ENCODE data around the gene SUN5. TPM values are rescaled to one million over a fixed set of nuclear protein-coding genes. Genes with fewer than 3 reads are reported as not detected.

Gene SUN5
- total RNA-seq, 1 experiment from 2014 or later = not detected

DNA sequence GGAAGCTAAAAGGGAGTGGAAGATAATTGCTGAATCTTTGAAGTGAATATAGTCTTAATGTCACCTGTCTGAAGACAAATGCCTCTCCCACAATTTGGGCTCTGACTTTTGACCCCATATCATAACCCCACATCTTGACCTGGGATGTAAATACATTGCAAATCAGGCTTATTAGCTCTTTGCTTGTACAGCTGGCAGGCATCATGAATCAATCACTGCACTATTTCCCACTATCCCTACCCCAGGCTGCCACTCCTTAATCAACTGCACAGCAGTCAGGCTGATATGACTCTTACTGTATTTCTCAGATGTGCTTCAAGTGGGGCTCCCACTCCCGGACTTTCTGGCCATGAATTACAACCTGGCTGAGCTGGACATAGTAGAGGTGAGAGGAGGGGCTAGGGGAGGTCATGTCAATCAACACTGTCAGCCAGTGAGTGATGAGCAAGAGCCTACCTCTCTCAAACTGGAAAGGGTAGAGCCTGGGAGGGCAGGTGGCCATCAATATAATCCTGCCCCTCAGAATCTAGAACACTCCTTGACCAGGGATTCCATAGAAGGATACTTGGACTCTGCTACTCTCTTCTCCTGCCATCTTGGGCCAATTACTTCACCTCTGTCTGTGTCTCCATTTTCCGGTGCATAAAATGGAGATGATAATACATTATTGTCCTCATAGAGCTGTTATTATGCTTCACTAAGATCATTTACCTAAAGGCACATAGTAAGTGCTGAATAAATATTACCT lies 38.9 kb upstream of the SUN5 start:
- no peak overlapping the region for H3K4me3 Mint-ChIP-seq (ENCODE audit: unreplicated experiment)
- H3K36me3 ChIP-seq (ENCODE audit: control insufficient read depth, insufficient read depth, low read length) = no peaks in the 10 kb centered on the region
- ChIA-PET CTCF (no interaction called here), POLR2A (no interaction called here)
- H3K9me3 Mint-ChIP-seq (ENCODE audit: unreplicated experiment) = peaks cover 34% of the 10 kb centered on the region
- no TSS peak for BruUV-seq (replicated peaks)
- H3K27me3 Mint-ChIP-seq (ENCODE audit: insufficient read depth, unreplicated experiment) = peaks cover 8% of the 10 kb centered on the region
- TF ChIP-seq CTCF (IDR thresholded peaks at IDR 0.05; ENCODE audit: insufficient read depth in 1 of 2, low read depth in 1 of 2, low read length in 1 of 2, severe bottlenecking in 1 of 2, unreplicated experiment in 1 of 2) = no peak
- intact Hi-C loops (cut with micrococcal nuclease; ENCODE audit: unreplicated experiment) = no loop called here
- peaks cover 33% of the 10 kb centered on the region for H3K9me3 ChIP-seq
- H3K27ac Mint-ChIP-seq (ENCODE audit: unreplicated experiment) = no peak overlapping the region
- H3K4me1 ChIP-seq = no peaks in the 10 kb centered on the region
- no peaks in the 10 kb centered on the region for H3K27me3 ChIP-seq (replicated peaks; ENCODE audit: control insufficient read depth, insufficient read depth, low read length)
- DNase-seq = no peak
- H3K36me3 Mint-ChIP-seq (ENCODE audit: insufficient read depth, unreplicated experiment) = no peaks in the 10 kb centered on the region
- no peak overlapping the region for H3K4me3 ChIP-seq (ENCODE audit: low read depth, low read length)
- H3K4me1 Mint-ChIP-seq (ENCODE audit: low read depth, unreplicated experiment) = no peaks in the 10 kb centered on the region

DNA sequence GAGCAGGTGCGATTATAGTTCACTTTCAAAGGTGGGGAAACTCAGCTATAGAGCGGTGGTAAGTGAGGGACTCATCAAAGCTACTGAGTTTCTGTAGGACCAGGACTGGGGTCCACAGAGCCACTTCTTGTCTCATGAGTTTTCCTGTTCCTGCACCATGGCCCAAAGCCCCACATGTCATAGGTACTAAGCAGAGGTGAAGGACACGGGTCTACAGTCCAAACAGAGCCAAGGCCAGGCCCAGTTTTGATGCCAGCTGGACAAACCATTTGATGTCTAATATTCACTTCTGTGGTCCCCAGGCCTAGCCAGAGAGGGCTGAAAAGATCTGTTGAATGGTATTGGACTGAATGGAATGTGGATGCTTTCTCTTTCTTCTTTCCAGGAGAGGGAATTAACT lies 38.2 kb upstream of the SUN5 start:
- CTCF ChIA-PET = no interaction called here
- peaks cover 31% of the 10 kb centered on the region for H3K9me3 ChIP-seq
- H3K4me1 Mint-ChIP-seq (ENCODE audit: low read depth, unreplicated experiment) = no peaks in the 10 kb centered on the region
- no peak overlapping the region for H3K4me3 ChIP-seq (ENCODE audit: low read depth, low read length)
- intact Hi-C loops (cut with micrococcal nuclease; ENCODE audit: unreplicated experiment) = no loop called here
- H3K27ac Mint-ChIP-seq (ENCODE audit: unreplicated experiment) = no peak overlapping the region
- H3K27me3 ChIP-seq (replicated peaks; ENCODE audit: control insufficient read depth, insufficient read depth, low read length) = no peaks in the 10 kb centered on the region
- H3K4me1 ChIP-seq = no peaks in the 10 kb centered on the region
- no TSS peak for BruUV-seq (replicated peaks)
- H3K36me3 Mint-ChIP-seq (ENCODE audit: insufficient read depth, unreplicated experiment) = no peaks in the 10 kb centered on the region
- no peak for DNase-seq
- H3K9me3 Mint-ChIP-seq (ENCODE audit: unreplicated experiment) = peaks cover 34% of the 10 kb centered on the region
- no peak for TF ChIP-seq CTCF (IDR thresholded peaks at IDR 0.05; ENCODE audit: insufficient read depth in 1 of 2, low read depth in 1 of 2, low read length in 1 of 2, severe bottlenecking in 1 of 2, unreplicated experiment in 1 of 2)
- H3K4me3 Mint-ChIP-seq (ENCODE audit: unreplicated experiment) = no peak overlapping the region
- POLR2A ChIA-PET = no interaction called here
- H3K36me3 ChIP-seq (ENCODE audit: control insufficient read depth, insufficient read depth, low read length) = no peaks in the 10 kb centered on the region
- peaks cover 14% of the 10 kb centered on the region for H3K27me3 Mint-ChIP-seq (ENCODE audit: insufficient read depth, unreplicated experiment)

GRCh38 chr20:33038243-33038642 lies 34.0 kb upstream of the SUN5 start:
- Histone ChIP-seq H3K27me3 (replicated peaks; ENCODE audit: control insufficient read depth, insufficient read depth, low read length) (no peaks in the 10 kb centered on the region), H3K36me3 (ENCODE audit: control insufficient read depth, insufficient read depth, low read length) (no peaks in the 10 kb centered on the region), H3K9me3 (peaks cover 6% of the 10 kb centered on the region; the same call in 1 of the 2 replicates), H3K4me1 (no peaks in the 10 kb centered on the region), H3K4me3 (ENCODE audit: low read depth, low read length) (no peak overlapping the region)
- H3K4me3 Mint-ChIP-seq (ENCODE audit: unreplicated experiment) = no peak overlapping the region
- BruUV-seq (replicated peaks) = no TSS peak
- H3K27me3 Mint-ChIP-seq (ENCODE audit: insufficient read depth, unreplicated experiment) = peaks cover 19% of the 10 kb centered on the region
- CTCF ChIA-PET = no interaction called here
- no peaks in the 10 kb centered on the region for H3K4me1 Mint-ChIP-seq (ENCODE audit: low read depth, unreplicated experiment)
- no peak for DNase-seq
- TF ChIP-seq CTCF (IDR thresholded peaks at IDR 0.05; ENCODE audit: insufficient read depth in 1 of 2, low read depth in 1 of 2, low read length in 1 of 2, severe bottlenecking in 1 of 2, unreplicated experiment in 1 of 2) = no peak
- H3K27ac Mint-ChIP-seq (ENCODE audit: unreplicated experiment) = no peak overlapping the region
- H3K9me3 Mint-ChIP-seq (ENCODE audit: unreplicated experiment) = peaks cover 4% of the 10 kb centered on the region
- POLR2A ChIA-PET = no interaction called here
- intact Hi-C loops (cut with micrococcal nuclease; ENCODE audit: unreplicated experiment) = no loop called here
- no peaks in the 10 kb centered on the region for H3K36me3 Mint-ChIP-seq (ENCODE audit: insufficient read depth, unreplicated experiment)
